Activated T-helper 2 cell treated with anti-CD3 and anti-CD28 coated beads, Interferon-gamma antibody, Interleukin-2, Interleukin-4, amounts not matched to agents 10 μg/mL and 5 μg/mL and 100 μg/mL, durations not matched to agents 14 hours and 24 hours and 36 hours (primary cell): ENCODE measurements around the gene SOCS4. TPM values are rescaled to one million over a fixed set of nuclear protein-coding genes. Genes with fewer than 3 reads are reported as not detected.
"Not testable (repeated sequence)": the region's sequence is repeated elsewhere in the genome, so short reads cannot be mapped to it uniquely, and the experiment has no call there.

Experiments
- DNase-seq: peaks from one replicate; pipeline ENCODE4 v3.0.0; 2021; ENCODE audit warnings: low spot score
- H3K27ac Mint-ChIP-seq: one replicate; pipeline ENCODE4 v1.8.0; 2021; ENCODE audit warnings: mixed read lengths
- H3K27me3 Mint-ChIP-seq: one replicate; pipeline ENCODE4 v1.8.0; 2021; ENCODE audit warnings: low read depth, mixed read lengths
- H3K36me3 Mint-ChIP-seq: one replicate; pipeline ENCODE4 v1.8.0; 2021; ENCODE audit warnings: low read depth, mixed read lengths
- H3K4me1 Mint-ChIP-seq: one replicate; pipeline ENCODE4 v1.8.0; 2021; ENCODE audit warnings: low read depth, mixed read lengths
- H3K4me3 Mint-ChIP-seq: one replicate; pipeline ENCODE4 v1.8.0; 2021; ENCODE audit warnings: low read depth, mild to moderate bottlenecking, moderate library complexity, mixed read lengths
- H3K9me3 Mint-ChIP-seq: one replicate; pipeline ENCODE4 v1.8.0; 2021; ENCODE audit warnings: mixed read lengths
- intact Hi-C: fragments of 100-400 bp; cut with micrococcal nuclease; formaldehyde crosslinking; loops from one replicate; pipeline ENCODE4 v1.15.1; 2023
- total RNA-seq: library from RNA; stranded (reverse); gene quantifications from 2 replicates; pipeline ENCODE4 v1.2.3, GENCODE V29; 2022

The SOCS4 gene
- total RNA-seq, 1 donor from 2014 or later = 35.1 TPM

DNA sequence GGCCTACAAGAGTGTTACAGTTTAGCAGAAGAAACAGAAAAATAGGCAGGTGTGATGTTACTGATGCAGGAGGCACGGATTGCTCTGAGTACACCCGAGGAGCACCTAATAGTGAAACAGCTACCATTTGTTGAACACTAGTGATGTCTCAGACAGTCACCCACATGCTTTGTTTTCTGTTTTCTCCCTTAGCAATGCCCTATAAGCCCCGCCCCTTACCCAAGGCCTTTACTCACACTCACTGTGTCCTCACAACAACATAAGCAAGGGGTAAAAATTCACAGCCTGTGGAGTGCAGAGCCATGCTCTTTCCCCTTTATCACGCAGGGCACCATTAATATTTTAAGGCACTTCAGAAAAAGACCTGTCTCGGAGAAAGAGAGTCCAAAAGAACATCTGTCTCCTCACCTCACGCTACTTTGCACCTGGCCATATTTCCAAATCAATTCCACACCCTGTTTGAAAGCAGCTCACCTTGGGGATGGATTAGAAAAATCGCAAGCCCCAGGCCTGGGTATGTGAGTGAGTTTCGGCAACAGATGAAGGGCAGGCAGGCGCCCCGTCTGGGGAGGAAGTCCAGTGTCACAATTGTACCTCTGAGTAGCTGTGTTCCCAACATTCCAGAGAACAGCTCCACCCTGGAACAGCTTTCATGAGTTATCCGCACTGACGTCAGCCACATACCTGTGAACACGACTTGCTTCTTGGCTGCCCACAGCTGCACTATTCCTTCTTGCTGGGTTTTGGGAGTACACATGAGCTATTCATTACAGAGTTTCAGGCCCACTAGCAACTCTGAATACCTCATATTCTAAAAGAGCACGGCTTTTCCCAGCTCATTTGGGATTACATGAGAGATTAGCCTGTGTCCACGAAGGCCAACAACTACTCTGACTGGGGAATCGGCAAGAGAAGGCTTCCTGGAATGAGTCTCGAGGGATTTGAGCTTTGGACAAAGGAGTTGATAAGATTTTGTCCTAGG, 50.4 kb downstream of the SOCS4 start:
- Mint-ChIP-seq H3K9me3 (no peaks in the 10 kb centered on the region), H3K4me1 (peaks cover 15% of the 10 kb centered on the region), H3K27ac (no peak overlapping the region), H3K36me3 (no peaks in the 10 kb centered on the region), H3K27me3 (no peaks in the 10 kb centered on the region), H3K4me3 (no peak overlapping the region)
- intact Hi-C loops = no loop called here
- no peak for DNase-seq

DNA sequence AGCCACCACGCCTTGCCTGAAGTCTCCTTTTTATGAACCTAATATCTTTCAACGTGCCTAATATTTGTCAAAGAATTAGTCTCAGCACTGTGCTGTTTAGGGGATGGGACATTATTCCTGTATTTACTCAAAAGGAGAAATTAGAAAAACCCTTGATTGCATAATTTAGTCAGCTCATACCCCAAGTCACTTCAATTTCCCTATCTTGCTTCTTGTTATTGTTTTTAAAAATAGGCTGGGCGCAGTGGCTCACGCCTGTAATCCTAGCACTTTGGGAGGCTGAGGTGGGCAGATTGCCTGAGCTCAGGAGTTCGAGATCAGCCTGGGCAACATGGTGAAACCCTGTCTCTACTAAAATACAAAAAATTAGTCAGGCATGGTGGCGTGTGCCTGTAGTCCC, 52.9 kb downstream of the SOCS4 start:
- H3K27ac Mint-ChIP-seq, H3K9me3 Mint-ChIP-seq, intact Hi-C loops, DNase-seq, H3K4me3 Mint-ChIP-seq, H3K27me3 Mint-ChIP-seq, H3K4me1 Mint-ChIP-seq, H3K36me3 Mint-ChIP-seq: not testable (repeated sequence)

DNA sequence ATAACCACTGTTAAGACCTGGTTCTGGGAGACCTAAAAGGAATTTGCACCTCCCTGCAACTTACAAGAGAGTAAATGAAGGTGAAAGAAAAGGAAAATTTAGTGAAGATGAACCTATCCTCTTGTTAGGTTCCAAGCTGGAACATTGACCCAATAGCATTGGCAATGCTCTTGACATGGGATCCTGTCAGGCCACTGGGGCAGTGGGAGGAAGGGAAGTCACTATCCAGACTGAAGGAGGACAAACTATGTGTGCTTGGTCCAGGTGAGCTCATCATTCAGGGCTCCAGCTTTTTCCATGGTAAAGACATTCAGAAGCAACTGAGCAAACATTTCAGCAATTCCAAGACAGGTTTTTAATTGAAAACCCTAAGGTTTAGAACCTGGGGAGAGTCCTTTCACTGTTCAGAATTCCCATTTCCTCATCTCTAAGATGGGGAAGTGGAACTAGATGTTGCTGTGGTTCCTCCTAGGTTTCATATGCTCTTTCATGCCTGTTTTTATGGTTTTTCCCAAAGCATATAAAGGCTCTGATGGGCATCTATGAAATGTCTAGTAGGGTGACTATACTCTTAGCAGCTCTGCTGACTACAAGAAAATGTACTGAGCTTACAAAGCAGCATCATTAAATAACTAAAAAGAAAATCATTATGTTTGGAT, 57.5 kb downstream of the SOCS4 start:
- intact Hi-C loops = no loop called here
- no peaks in the 10 kb centered on the region for H3K9me3 Mint-ChIP-seq

DNA sequence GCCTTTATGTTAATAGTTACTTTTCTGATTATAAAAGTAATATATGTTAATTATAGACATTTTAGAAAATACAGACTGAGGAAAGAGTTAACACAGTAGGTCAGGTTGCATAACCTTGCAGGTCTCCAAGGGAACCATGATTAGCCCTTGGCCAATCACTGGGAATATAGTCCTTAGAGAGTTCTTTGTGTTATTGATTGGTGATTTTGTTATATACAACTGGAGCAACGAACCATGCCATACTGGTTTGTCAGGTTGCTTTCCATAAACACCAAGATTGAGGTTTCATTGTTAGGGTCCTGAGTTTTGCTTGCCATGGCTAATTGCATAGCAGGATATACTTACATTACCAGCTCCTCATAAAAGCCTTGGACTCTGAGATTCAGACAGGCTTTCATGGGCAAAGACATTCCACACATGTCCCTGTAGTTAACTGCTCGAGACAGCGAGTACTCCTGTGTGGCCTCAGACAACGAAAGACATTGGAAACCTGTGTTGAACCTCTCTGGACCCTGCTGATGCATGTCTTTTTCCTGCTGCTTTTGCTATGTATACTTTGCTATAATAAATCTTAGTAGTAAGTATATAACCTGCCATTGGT, 58.1 kb downstream of the SOCS4 start:
- DNase-seq = no peak
- Mint-ChIP-seq H3K27ac (no peak overlapping the region), H3K4me1 (peaks cover 3% of the 10 kb centered on the region), H3K9me3 (no peaks in the 10 kb centered on the region), H3K27me3 (peaks cover 2% of the 10 kb centered on the region), H3K36me3 (no peaks in the 10 kb centered on the region), H3K4me3 (no peak overlapping the region)
- intact Hi-C loops = no loop called here

More for the DNA sequence above, 57.5 kb downstream of the SOCS4 start:
- H3K36me3 Mint-ChIP-seq = no peaks in the 10 kb centered on the region
- DNase-seq = no peak
- H3K4me3 Mint-ChIP-seq = no peak overlapping the region
- H3K27ac Mint-ChIP-seq = no peak overlapping the region
- peaks cover 2% of the 10 kb centered on the region for H3K4me1 Mint-ChIP-seq
- H3K27me3 Mint-ChIP-seq = peaks cover 2% of the 10 kb centered on the region

DNA sequence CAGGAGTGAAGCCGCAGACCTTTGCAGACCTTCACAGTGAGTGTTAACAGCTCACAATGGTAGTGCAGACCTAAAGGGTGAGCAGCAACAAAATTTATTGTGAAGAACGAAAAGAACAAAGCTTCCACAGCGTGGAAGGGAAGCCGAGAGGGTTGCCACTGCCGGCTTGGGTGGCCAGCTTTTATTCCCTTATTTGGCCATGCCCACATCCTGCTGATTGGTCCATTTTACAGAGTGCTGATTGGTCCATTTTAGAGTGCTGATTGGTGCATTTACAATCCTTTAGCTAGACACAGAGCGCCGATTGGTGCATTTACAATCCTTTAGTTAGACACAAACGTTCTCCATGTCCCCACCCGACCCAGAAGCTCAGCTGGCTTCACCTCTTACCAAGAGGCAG, 59.9 kb downstream of the SOCS4 start:
- H3K27me3 Mint-ChIP-seq = peaks cover 2% of the 10 kb centered on the region
- intact Hi-C loops = no loop called here
- DNase-seq = no peak
- H3K36me3 Mint-ChIP-seq = no peaks in the 10 kb centered on the region
- H3K27ac Mint-ChIP-seq = no peak overlapping the region
- peaks cover 3% of the 10 kb centered on the region for H3K4me1 Mint-ChIP-seq
- no peak overlapping the region for H3K4me3 Mint-ChIP-seq
- no peaks in the 10 kb centered on the region for H3K9me3 Mint-ChIP-seq

DNA sequence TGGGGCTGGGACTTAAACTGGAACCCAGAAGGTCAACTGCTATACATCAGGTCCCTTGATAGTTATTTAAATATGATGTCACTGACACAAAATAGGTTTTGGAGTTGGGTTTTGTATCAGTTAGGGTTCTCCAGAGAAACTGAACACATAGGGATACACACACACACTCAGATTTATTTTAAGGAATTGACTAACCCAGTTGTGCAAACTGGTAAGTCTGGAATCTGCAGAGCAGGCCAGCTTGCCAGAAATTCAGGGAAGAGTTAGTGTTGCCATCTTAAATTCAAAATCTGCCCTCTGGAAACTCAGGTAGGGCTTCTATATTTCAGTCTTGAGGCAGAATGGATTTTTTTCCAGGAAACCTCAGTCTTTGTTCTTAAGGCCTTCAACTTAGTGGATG, 61.3 kb downstream of the SOCS4 start:
- H3K9me3 Mint-ChIP-seq = no peaks in the 10 kb centered on the region

DNA sequence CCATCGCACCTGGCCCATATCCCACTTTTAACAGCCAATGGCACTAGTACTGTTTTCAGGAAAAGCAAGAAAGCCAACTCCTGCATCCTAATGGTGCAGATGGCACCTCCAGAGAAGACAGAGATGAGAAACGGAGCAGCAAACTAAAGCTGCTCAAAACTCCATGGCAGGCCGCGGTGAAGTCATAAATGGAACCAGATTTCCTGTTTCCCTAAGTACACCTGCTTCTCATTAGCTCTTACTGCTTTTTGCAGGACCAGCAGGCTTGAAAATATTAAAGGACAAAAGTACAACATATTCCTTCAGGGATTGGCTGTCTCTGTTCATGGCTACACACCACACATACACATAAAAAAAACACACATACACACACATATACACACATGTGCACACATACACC, 65.3 kb downstream of the SOCS4 start:
- Mint-ChIP-seq H3K27ac (no peak overlapping the region), H3K4me1 (peaks cover 8% of the 10 kb centered on the region), H3K36me3 (no peaks in the 10 kb centered on the region), H3K4me3 (no peak overlapping the region), H3K9me3 (no peaks in the 10 kb centered on the region), H3K27me3 (no peaks in the 10 kb centered on the region)
- intact Hi-C loops = loop anchor here (5.0 kb wide), 1 partner anchor 35 kb away; the partner anchor contains the start of gene LGALS3
- DNase-seq = no peak

More for the DNA sequence above, 61.3 kb downstream of the SOCS4 start:
- H3K27me3 Mint-ChIP-seq = peaks cover 2% of the 10 kb centered on the region
- H3K27ac Mint-ChIP-seq = no peak overlapping the region
- H3K4me1 Mint-ChIP-seq = peaks cover 3% of the 10 kb centered on the region
- intact Hi-C loops = no loop called here
- no peaks in the 10 kb centered on the region for H3K36me3 Mint-ChIP-seq
- no peak for DNase-seq
- H3K4me3 Mint-ChIP-seq = no peak overlapping the region

DNA sequence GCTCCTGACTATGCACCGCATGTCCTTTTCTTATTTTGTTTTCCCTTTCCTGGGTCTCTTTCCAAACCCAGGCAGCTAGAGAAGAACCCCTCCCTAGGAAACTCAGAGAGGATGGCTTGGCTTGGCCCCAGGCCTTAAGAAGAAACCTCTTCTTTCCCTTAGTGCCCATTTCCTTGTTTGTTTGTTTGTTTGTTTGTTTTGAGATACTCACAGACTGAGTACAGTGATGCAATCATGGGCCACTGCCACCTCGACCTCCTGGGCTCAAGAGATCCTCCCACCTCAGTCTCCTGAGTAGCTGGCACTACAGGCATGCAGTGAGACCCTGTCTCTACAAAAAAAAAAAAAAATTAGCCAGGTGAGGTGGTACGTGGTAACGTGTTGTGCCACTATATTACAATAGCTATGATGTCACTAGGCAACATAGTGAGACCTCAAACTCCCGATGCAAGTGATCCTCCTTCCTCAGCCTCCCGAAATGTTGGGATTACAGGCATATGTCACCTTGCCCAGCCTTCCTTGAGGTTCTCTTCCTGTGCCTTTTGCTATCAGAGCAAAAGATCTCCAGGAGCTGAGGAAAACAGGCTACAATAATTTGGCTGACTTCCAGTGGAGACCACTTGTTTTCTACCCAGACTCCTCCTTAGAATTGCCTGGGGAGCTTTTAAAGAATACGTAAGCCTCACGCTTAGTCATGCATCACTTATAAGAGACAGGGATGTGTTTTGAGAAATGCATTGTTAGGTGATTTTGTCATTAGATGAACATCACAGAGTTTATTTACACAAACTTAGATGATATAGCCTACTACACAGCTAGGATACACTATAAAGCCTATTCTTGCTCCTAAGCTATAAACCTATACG, 67.5 kb downstream of the SOCS4 start:
- intact Hi-C loops = loop anchor here (5.0 kb wide), 2 partner anchors 33 to 238 kb away; partner anchors contain the start of gene LGALS3
- H3K9me3 Mint-ChIP-seq = no peaks in the 10 kb centered on the region
- H3K27me3 Mint-ChIP-seq = no peaks in the 10 kb centered on the region
- peaks cover 20% of the 10 kb centered on the region for H3K4me1 Mint-ChIP-seq
- no peaks in the 10 kb centered on the region for H3K36me3 Mint-ChIP-seq
- no peak for DNase-seq
- H3K4me3 Mint-ChIP-seq = no peak overlapping the region
- H3K27ac Mint-ChIP-seq = no peak overlapping the region

DNA sequence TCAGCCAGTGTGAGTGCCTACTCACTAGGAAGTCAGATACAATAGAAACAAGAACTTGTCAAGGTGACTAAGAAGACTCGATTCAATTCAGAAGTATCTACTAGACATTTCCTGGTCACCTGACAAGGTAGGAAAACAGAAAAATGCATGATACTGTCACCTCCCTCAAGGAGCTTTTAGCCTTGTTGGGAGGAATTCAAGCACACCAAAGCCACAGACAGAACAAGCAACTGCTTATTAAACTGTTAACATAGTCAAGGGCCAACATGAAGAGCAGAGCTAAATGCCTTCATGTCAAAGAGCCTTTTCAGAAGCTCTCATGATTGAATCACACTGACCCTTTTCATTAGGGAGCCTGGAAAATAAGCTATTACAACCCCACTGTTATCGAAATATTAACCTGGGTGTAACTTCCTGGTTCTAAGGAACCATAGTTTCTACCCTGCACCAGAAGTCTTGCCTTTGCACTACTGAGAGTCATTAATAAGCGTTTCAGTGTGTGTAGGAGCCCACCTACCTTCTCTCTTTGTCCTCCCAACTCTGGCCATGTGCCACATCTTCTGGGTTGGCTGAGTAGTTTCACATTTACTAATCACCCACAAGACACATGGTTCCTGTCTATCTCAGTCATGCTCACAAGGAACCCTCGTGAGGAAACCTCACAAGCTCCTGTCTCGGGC, 71.0 kb downstream of the SOCS4 start:
- peaks cover 9% of the 10 kb centered on the region for H3K36me3 Mint-ChIP-seq
- H3K27ac Mint-ChIP-seq = peak overlapping the region; percentile 88
- H3K4me1 Mint-ChIP-seq = peaks cover 35% of the 10 kb centered on the region
- intact Hi-C loops = loop anchor here (5.0 kb wide), 1 partner anchor 234 kb away; no protein-coding TSS in a partner anchor
- no peak overlapping the region for H3K4me3 Mint-ChIP-seq
- no peaks in the 10 kb centered on the region for H3K27me3 Mint-ChIP-seq
- no peaks in the 10 kb centered on the region for H3K9me3 Mint-ChIP-seq
- peak; percentile 38 for DNase-seq

DNA sequence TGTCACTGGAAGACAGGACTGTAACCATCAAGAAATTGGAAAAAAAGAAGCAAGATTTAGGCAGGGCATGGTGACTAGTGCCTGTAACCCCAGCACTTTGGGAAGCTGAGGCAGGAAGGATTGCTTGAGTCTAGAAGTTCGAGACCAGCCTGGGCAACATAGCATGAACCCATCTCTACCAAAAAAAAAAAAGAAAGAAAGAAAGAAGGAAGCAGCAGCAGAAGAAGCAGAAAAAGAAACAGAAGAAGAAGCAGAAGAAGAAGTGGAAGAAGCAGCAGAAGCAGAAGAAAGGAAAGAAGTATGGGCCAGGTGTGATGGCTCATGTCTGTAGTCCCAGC, 71.5 kb downstream of the SOCS4 start:
- intact Hi-C loops = loop anchor here (5.0 kb wide), 1 partner anchor 234 kb away; no protein-coding TSS in a partner anchor
- Mint-ChIP-seq H3K9me3 (no peaks in the 10 kb centered on the region), H3K36me3 (peaks cover 9% of the 10 kb centered on the region), H3K27me3 (no peaks in the 10 kb centered on the region), H3K4me1 (peaks cover 40% of the 10 kb centered on the region), H3K4me3 (no peak overlapping the region), H3K27ac (peak overlapping the region; percentile 88)
- DNase-seq = no peak
